Measurements from ENCODE around the gene DENND4C.
"Not testable (repeated sequence)": the region's sequence is repeated elsewhere in the genome, so short reads cannot be mapped to it uniquely, and the experiment has no call there.

Gene DENND4C

GRCh38 chr9:19369107-19369506 lies 138.6 kb downstream of the DENND4C start:
- no peak for DNase-seq (ENCODE audit: low read depth in 1 of 2, low spot score in 1 of 2)

GRCh38 chr9:19371942-19372341 lies 141.4 kb downstream of the DENND4C start:
- DNase-seq (ENCODE audit: low read depth in 1 of 2, low spot score in 1 of 2) = no peak

GRCh38 chr9:19372567-19372966 lies 142.1 kb downstream of the DENND4C start:
- no peak for DNase-seq (ENCODE audit: low read depth in 1 of 2, low spot score in 1 of 2)

DNA sequence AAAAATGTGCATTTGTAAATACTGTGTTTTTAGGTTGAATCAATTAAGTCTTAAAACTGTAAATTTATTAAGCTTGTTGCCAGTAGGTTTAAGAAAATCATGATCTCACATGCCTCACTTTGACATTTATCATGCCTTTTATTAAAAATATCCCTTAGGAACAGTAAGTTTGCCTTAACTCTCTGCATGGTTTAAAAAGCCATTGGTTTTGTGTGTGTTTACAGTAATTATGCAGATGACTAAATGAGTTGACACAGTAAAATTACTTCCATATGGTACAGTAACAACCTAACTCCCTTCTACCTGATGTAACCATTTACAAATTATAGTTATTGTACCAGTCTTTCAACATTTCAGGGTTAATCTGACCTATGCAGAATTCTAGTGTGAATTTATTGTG lies 143.0 kb downstream of the DENND4C start:
- no peak for DNase-seq (ENCODE audit: low read depth in 1 of 2, low spot score in 1 of 2)

- DNase-seq (ENCODE audit: low read depth in 1 of 2, low spot score in 1 of 2) = no peak
Measured at GRCh38 chr9:19375538-19375937, 145.0 kb downstream of the DENND4C start.

- DNase-seq (ENCODE audit: low read depth in 1 of 2, low spot score in 1 of 2) = no peak
Measured at GRCh38 chr9:19376931-19377330, 146.4 kb downstream of the DENND4C start.

DNA sequence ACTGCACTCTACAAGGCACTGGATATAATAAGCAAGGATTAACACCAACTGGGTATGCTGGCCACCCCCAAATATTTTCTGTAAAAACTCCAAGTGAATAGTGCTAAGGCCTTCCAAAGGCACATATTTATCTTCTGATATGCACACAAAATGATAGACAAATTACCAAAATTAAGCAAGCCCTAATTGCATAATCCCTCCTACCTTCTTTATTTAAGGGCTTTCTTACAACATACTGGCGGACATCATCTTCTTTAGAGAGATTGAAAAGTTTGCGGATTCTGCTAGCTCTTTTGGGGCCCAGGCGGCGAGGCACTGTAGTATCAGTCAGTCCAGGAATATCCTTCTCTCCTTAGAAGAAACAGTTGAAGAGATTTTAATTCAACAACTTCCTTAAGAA lies 147.7 kb downstream of the DENND4C start:
- DNase-seq (ENCODE audit: low read depth in 1 of 2, low spot score in 1 of 2) = no peak

DNA sequence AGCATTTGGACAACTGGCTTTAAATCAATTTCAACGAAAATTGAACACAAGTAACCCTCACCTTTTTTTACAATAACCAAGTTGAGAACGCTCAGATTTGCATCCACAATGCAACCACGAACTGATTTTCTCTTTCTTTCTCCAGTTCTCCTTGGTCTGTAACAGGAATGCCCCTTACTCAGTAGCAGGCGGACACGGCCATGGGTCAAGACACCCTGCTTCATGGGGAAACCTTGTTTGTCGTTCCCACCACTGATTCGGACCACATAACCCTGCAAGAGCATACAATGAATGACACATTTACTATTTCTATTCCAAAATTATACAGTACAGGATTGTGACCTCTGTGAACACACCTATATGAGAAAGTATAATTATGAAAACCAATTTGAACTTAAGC lies 148.2 kb downstream of the DENND4C start:
- no peak for DNase-seq (ENCODE audit: low read depth in 1 of 2, low spot score in 1 of 2)

DNA sequence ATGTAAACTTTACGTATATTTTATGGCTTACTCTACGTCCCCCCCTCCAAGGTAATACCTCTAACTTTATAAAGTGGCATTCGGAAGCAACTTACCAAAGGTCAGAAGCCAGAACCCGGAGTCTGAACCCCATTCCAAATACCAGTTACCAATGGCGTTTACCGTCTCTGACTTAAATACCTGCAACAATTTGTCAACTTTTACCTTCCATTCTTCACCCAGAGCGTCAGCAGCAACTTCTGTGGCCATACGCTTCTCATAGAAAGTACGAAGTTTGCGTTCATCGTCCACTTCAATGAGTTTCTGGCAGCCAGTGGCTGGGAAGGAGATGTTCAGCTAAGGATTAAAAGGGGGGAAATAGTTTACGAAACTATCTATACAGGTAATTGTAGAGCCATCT lies 148.8 kb downstream of the DENND4C start:
- no peak for DNase-seq (ENCODE audit: low read depth in 1 of 2, low spot score in 1 of 2)

GRCh38 chr9:19379697-19380046 lies 149.2 kb downstream of the DENND4C start:
- no peak for DNase-seq (ENCODE audit: low read depth in 1 of 2, low spot score in 1 of 2)

GRCh38 chr9:19380826-19381075 lies 150.3 kb downstream of the DENND4C start:
- no peak for DNase-seq (ENCODE audit: low read depth in 1 of 2, low spot score in 1 of 2)

- no peak for DNase-seq (ENCODE audit: low read depth in 1 of 2, low spot score in 1 of 2)
Measured at GRCh38 chr9:19381656-19382055, 151.2 kb downstream of the DENND4C start.

GRCh38 chr9:19385212-19385611 lies 154.7 kb downstream of the DENND4C start:
- DNase-seq (ENCODE audit: low read depth in 1 of 2, low spot score in 1 of 2) = not testable (repeated sequence)

DNA sequence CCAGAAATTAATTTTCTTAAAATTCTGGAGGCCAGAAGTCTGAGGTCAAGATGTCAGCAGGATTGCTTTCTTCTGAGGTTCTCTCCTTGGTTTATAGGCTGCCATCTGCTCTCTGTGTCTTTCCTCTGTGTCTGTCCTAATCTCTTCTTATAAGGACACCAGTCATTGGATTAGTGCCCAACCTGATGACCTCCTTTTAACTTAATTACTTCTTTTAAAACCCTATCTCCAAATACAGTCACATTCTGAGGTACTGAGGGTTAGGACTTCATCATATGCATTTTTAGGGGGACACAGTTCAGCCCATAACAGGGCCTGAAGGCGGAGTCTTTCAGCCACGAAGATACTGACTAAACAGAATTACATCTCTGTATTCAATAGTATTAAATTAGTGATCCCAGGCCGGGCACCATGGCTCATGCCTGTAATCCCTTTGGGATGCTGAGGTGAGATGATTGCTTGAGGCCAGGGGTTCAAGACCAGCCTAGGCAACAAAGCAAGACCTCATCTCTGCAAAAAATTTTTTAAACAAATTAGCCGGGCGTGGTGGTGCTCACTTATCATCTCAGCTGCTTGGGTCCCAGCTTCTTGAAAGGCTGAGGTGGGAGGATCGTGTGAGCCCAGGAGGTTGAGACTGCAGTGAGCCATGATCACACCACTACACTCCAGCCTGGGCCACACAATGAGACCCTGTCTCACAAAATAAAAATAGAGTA lies 155.5 kb downstream of the DENND4C start:
- no peak for DNase-seq (ENCODE audit: low read depth in 1 of 2, low spot score in 1 of 2)

- no peak for DNase-seq (ENCODE audit: low read depth in 1 of 2, low spot score in 1 of 2)
Measured at GRCh38 chr9:19386502-19387044, 156.1 kb downstream of the DENND4C start.

DNA sequence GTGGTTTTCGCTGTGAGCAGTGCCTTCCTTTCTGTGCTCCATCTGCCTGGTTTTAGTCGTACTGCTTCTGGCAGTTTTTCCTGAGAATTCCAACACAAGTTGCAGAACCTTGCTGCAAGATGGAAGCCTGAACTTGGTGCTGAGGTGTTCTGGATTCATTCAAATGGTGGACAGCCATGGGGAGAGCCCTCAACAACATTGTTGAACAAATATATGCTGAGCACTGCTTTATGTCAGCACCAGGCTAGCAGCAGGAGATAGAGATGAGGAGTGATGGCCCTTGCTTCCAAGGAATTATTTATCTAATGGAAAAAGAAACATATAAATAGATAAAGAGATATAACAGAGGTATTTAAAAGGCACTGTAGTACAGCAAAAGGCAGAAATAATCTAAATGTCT lies 156.8 kb downstream of the DENND4C start:
- DNase-seq (ENCODE audit: low read depth in 1 of 2, low spot score in 1 of 2) = no peak

DNA sequence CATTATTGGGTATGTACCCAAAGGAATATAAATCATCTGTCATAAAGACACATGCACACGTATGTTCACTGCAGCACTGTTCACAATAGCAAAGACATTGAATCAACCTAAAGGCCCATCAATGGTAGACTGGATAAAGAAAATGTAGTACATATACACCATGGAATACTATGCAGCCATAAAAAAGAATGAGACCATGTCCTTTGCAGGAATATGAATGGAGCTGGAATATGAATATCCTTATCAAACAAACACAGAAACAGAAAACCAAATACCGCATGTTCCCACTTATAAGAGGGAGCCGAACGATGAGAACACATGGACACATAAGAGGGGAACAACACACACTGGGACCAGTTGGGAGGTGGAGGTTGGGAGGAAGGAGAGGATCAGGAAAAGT lies 159.0 kb downstream of the DENND4C start:
- not testable (repeated sequence) for DNase-seq (ENCODE audit: low read depth in 1 of 2, low spot score in 1 of 2)

GRCh38 chr9:19397845-19398244 lies 167.4 kb downstream of the DENND4C start:
- DNase-seq (ENCODE audit: low read depth in 1 of 2, low spot score in 1 of 2) = no peak

GRCh38 chr9:19403231-19403630 lies 172.7 kb downstream of the DENND4C start:
- DNase-seq (ENCODE audit: low read depth in 1 of 2, low spot score in 1 of 2) = not testable (repeated sequence)

GRCh38 chr9:19404283-19405075 lies 174.0 kb downstream of the DENND4C start:
- DNase-seq (ENCODE audit: low read depth in 1 of 2, low spot score in 1 of 2) = no peak

GRCh38 chr9:19405771-19406170 lies 175.3 kb downstream of the DENND4C start:
- no peak for DNase-seq (ENCODE audit: low read depth in 1 of 2, low spot score in 1 of 2)

DNA sequence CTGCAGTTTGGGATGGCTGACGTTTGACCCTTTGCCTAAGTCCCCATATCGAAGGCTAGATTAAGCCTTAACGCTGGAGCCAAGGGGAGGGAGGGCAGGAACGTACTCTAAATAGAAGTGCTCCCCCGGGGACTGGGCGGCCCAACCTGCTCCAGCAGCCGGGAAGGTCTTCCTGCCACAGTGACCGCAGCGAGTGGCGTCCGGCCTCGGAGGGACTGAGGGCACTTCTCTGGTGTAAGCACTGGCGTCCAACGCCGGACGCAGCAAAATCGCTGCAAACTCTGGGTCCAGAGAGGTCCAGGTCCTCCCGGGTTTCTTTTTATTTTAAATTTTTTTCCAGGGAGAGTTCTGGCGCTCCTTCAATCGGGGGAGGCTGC lies 177.8 kb downstream of the DENND4C start:
- DNase-seq (ENCODE audit: low read depth in 1 of 2, low spot score in 1 of 2) = no peak

Measured in stimulated activated CD4-positive, alpha-beta T cell treated with anti-CD3 and anti-CD28 coated beads, Interleukin-15, amount 100 ng/mL, for 1 hour (primary cell).